OCI-LY7 (cell line): ENCODE data around the gene POU4F3. TPM values are rescaled to one million over a fixed set of nuclear protein-coding genes. Genes with fewer than 3 reads are reported as not detected.

Source experiments
- BruUV-seq: library from RNA; stranded (reverse); fragments of 400-500 nt; replicated peaks from 2 replicates; lab custom pipeline; 2021; lab: Mats Ljungman, UMichigan
- CTCF ChIA-PET: fragments of 300-600 bp; sonication (Branson Sonifier 250); formaldehyde crosslinking; loops from one replicate; lab custom pipeline; 2022; ENCODE audit warnings: antibody characterized with exemption; ENCODE audit not compliant: unreplicated experiment; lab: Charles Lee
- POLR2A ChIA-PET: fragments of 300-600 bp; sonication (Branson Sonifier 250); formaldehyde crosslinking; loops from one replicate; lab custom pipeline; 2022; ENCODE audit warnings: antibody characterized with exemption; lab: Charles Lee
- DNase-seq: peaks from one replicate; pipeline ENCODE4 v3.0.0-alpha.2; 2015; ENCODE audit warnings: low spot score
- H2AFZ ChIP-seq: fragments of 200-600 bp; sonication (generic), shearing (Covaris generic); 2 replicates; pipeline ENCODE4 v1.6.1; 2014; ENCODE audit warnings: mild to moderate bottlenecking, antibody characterized with exemption, low read length, moderate library complexity
- H3K27ac ChIP-seq: fragments of 200-600 bp; sonication (generic); 2 replicates; pipeline ENCODE4 v1.5.1; 2014; ENCODE audit warnings: mixed run types, low read depth, mild to moderate bottlenecking, moderate library complexity, low read length, inconsistent platforms; ENCODE audit not compliant: poor library complexity, severe bottlenecking
- H3K36me3 ChIP-seq: fragments of 200-600 bp; sonication (generic); 2 replicates; pipeline ENCODE4 v1.6.1; 2014; ENCODE audit warnings: mild to moderate bottlenecking, antibody characterized with exemption, low read length, moderate library complexity, mixed read lengths; ENCODE audit not compliant: insufficient read depth
- H3K4me1 ChIP-seq: fragments of 200-600 bp; sonication (generic); 2 replicates; pipeline ENCODE4 v1.5.1; 2014; ENCODE audit warnings: mild to moderate bottlenecking, low read length; ENCODE audit not compliant: insufficient read depth, poor library complexity, severe bottlenecking
- H3K4me2 ChIP-seq: fragments of 200-600 bp; sonication (generic); 2 replicates; pipeline ENCODE4 v1.6.1; 2014; ENCODE audit warnings: mild to moderate bottlenecking, low read length
- H3K4me3 ChIP-seq: fragments of 200-600 bp; sonication (generic); 2 replicates; pipeline ENCODE4 v1.5.1; 2014; ENCODE audit warnings: mild to moderate bottlenecking, low read depth, low read length; ENCODE audit not compliant: poor library complexity, severe bottlenecking
- H3K79me2 ChIP-seq: fragments of 200-600 bp; sonication (generic); 2 replicates; pipeline ENCODE4 v1.6.1; 2016; ENCODE audit warnings: low read depth, mild to moderate bottlenecking, low read length, moderate library complexity, mixed read lengths; ENCODE audit not compliant: insufficient read depth
- H3K9me2 ChIP-seq: fragments of 200-600 bp; sonication (generic); 2 replicates; pipeline ENCODE4 v1.6.1; 2016; ENCODE audit warnings: mild to moderate bottlenecking, low read length, mixed read lengths; ENCODE audit not compliant: insufficient read depth
- H3K9me3 ChIP-seq: fragments of 200-600 bp; sonication (generic); 2 replicates; pipeline ENCODE4 v1.6.1; 2014; ENCODE audit warnings: mild to moderate bottlenecking, mixed run types, low read length, mixed read lengths
- H4K20me1 ChIP-seq: fragments of 200-600 bp; sonication (generic); 2 replicates; pipeline ENCODE4 v1.6.1; 2014; ENCODE audit warnings: mild to moderate bottlenecking, antibody characterized with exemption, low read length, moderate library complexity, mixed read lengths; ENCODE audit not compliant: insufficient read depth
- EZH2phosphoT487 ChIP-seq: fragments of 200-600 bp; sonication (generic); IDR thresholded peaks from 2 replicates; pipeline ENCODE4 v1.6.1; 2018; ENCODE audit warnings: low read depth, borderline replicate concordance, mild to moderate bottlenecking, mixed run types, antibody characterized with exemption, low read length, moderate library complexity, mixed read lengths
- intact Hi-C: fragments of 100-400 bp; cut with micrococcal nuclease; formaldehyde crosslinking; loops from one replicate; pipeline ENCODE4 v1.10.0; 2022; ENCODE audit not compliant: unreplicated experiment
- total RNA-seq, 2 experiments: library from RNA; depleted of rRNA in 1 of 2; stranded (reverse); fragments of >200 nt in 1 of 2; shearing (Covaris generic) in 1 of 2; gene quantifications; 2 replicates each; pipeline ENCODE4 v1.2.3, GENCODE V29; 2014 to 2022
- TF ChIP-seq, protein P1 (sequence below): fragments of 200-600 bp; sonication (generic); conservative IDR thresholded peaks from 2 replicates; pipeline ENCODE4 v1.5.1; 2014; ENCODE audit warnings: mild to moderate bottlenecking, antibody characterized with exemption, low read length, moderate library complexity, mixed read lengths

POU4F3 gene
- total RNA-seq, 2 experiments from 2014 or later, result not detected

DNA sequence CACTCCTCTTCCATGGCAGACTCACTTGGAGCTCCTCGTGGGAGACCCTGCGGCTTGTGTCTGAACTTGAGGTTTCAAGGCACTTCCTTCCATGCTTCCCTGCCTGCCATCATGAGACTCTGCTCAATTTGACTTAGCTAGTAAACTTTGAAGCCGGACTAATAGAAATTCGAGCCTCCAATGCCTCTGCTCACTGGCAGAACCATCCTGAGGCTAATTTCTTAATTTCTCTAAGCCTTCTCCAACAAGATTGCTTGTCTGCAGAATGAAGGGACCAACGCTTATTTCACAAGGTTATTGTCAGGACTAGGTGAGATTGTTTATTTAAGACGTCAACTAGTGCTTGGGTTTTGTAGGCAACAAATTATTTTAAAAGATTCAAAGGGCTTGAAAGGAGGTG is 3.2 kb downstream of the POU4F3 start:
- no peak overlapping the region for H3K27ac ChIP-seq
- H3K79me2 ChIP-seq, result no peaks in the 10 kb centered on the region
- H2AFZ ChIP-seq, result no peak overlapping the region
- TF ChIP-seq EZH2phosphoT487, result no peak
- TF ChIP-seq, protein P1, sequence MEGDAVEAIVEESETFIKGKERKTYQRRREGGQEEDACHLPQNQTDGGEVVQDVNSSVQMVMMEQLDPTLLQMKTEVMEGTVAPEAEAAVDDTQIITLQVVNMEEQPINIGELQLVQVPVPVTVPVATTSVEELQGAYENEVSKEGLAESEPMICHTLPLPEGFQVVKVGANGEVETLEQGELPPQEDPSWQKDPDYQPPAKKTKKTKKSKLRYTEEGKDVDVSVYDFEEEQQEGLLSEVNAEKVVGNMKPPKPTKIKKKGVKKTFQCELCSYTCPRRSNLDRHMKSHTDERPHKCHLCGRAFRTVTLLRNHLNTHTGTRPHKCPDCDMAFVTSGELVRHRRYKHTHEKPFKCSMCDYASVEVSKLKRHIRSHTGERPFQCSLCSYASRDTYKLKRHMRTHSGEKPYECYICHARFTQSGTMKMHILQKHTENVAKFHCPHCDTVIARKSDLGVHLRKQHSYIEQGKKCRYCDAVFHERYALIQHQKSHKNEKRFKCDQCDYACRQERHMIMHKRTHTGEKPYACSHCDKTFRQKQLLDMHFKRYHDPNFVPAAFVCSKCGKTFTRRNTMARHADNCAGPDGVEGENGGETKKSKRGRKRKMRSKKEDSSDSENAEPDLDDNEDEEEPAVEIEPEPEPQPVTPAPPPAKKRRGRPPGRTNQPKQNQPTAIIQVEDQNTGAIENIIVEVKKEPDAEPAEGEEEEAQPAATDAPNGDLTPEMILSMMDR, result no peak
- H4K20me1 ChIP-seq, result no peaks in the 10 kb centered on the region
- H3K9me3 ChIP-seq, result no peaks in the 10 kb centered on the region
- H3K9me2 ChIP-seq, result no peaks in the 10 kb centered on the region
- H3K4me2 ChIP-seq, result no peak overlapping the region
- ChIA-PET CTCF (no interaction called here), POLR2A (no interaction called here)
- no TSS peak for BruUV-seq
- no peak for DNase-seq
- no peaks in the 10 kb centered on the region for H3K36me3 ChIP-seq
- intact Hi-C loops, result no loop called here
- H3K4me1 ChIP-seq, result no peaks in the 10 kb centered on the region
- H3K4me3 ChIP-seq, result no peak overlapping the region

DNA sequence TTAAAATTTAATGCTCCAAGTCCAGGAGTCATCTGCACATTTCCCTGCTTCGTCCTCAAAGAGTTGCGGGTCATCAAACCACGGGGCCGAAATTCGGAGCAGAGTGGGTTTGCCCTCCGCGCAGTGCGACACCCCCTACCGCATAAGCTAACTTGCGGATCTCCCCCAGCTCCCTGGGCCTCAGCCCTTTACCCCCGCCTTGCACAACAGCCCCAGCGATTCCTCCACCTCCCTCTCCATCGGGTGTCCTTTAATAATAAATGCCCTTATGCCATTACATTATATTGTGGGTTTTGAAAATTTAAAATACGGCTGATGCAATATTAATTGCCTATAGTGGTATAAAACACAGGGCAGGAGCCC is 3.9 kb downstream of the POU4F3 start:
- no peak for DNase-seq
- H3K4me2 ChIP-seq, result no peak overlapping the region
- no peak overlapping the region for H2AFZ ChIP-seq
- ChIA-PET CTCF (no interaction called here), POLR2A (no interaction called here)
- no peaks in the 10 kb centered on the region for H4K20me1 ChIP-seq
- intact Hi-C loops, result no loop called here
- no peaks in the 10 kb centered on the region for H3K79me2 ChIP-seq
- no peaks in the 10 kb centered on the region for H3K9me3 ChIP-seq
- TF ChIP-seq, protein P1, result no peak
- no peak for TF ChIP-seq EZH2phosphoT487
- no peaks in the 10 kb centered on the region for H3K36me3 ChIP-seq
- no peak overlapping the region for H3K4me3 ChIP-seq
- H3K4me1 ChIP-seq, result no peaks in the 10 kb centered on the region
- no TSS peak for BruUV-seq
- H3K27ac ChIP-seq, result no peak overlapping the region
- no peaks in the 10 kb centered on the region for H3K9me2 ChIP-seq

DNA sequence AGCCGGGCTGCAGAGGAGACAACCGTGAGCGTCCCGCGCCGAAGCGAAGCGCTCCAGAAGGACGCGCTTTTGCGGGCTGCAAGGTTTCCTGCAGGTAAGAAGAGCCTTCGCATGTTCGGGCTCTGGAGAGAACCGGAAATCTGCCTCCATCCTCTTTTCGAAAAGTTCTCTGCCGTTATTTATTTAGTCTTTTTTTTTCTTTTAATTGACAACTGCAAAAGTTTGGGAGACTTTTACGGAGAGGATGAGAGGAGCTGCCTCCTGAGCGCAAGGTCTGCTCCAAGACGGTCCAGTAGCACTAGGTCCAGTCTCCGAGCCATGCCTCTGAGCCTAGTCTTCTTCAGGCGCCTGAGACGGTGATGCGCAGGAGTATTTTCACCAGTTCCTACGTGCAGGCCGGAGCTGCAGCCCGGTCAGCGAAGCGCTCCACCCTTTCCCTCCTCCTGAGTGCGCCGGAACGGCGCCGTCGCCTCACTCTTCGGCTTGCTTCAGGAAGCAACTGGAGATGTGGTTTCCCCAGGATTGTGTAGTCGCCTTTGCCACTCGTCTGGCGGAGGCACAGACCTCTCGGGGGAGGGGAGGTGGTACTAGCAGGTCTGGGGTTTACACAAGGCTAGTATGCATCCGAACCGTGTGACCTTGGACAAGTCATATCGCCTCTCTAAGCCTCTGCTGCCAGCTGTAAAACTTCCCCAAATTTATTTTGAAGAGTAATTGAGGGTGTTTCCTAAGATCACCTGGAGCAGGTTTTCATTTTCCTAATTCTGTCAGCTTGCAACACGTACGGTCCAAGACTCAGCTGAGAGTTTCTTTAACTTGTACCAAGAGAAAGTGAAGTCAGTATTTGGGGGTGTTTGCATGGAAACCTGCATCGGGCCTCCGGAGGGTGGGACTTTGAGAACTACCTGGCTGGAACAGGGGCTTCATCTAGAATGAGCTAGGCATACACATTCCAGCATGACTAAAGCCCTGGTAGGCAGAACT is 4.5 kb downstream of the POU4F3 start:
- H3K4me2 ChIP-seq, result no peak overlapping the region
- no peak overlapping the region for H2AFZ ChIP-seq
- no peaks in the 10 kb centered on the region for H3K79me2 ChIP-seq
- BruUV-seq, result no TSS peak
- no peaks in the 10 kb centered on the region for H3K9me2 ChIP-seq
- H3K27ac ChIP-seq, result no peak overlapping the region
- H3K36me3 ChIP-seq, result no peaks in the 10 kb centered on the region
- H3K9me3 ChIP-seq, result no peaks in the 10 kb centered on the region
- intact Hi-C loops, result no loop called here
- no peaks in the 10 kb centered on the region for H3K4me1 ChIP-seq
- POLR2A ChIA-PET, result interaction anchor here (1.3 kb wide), 1 partner anchor 11 kb away, joined by 5 read pairs; no protein-coding TSS in a partner anchor
- CTCF ChIA-PET, result no interaction called here
- TF ChIP-seq, protein P1, result no peak
- TF ChIP-seq EZH2phosphoT487, result no peak
- no peak for DNase-seq
- H4K20me1 ChIP-seq, result no peaks in the 10 kb centered on the region
- H3K4me3 ChIP-seq, result no peak overlapping the region
